HepG2 (cell line): Measurements from ENCODE around the gene RAD51C. TPM values are rescaled to one million over a fixed set of nuclear protein-coding genes. Genes with fewer than 3 reads are reported as not detected.
A peak's percentile ranks its signal among the peaks of the same experiment; 100 is the strongest.

Source experiments
- EZH2 ChIP-seq: conservative IDR thresholded peaks from 2 replicates; pipeline ENCODE4 v1.6.1; 2012; ENCODE audit warnings: mild to moderate bottlenecking, low read depth, low read length, moderate library complexity
- HDAC1 ChIP-seq: sonication (generic); formaldehyde crosslinking; IDR thresholded peaks from 2 replicates; pipeline ENCODE4 v1.5.1; 2020; ENCODE audit warnings: mild to moderate bottlenecking, missing genetic modification reagents
- NCOR1 ChIP-seq: fragments of 200-600 bp; sonication (generic); IDR thresholded peaks from 2 replicates; pipeline ENCODE4 v1.7.0; 2017; ENCODE audit warnings: antibody characterized with exemption, low read length, borderline replicate concordance
- PAWR ChIP-seq: sonication (generic); formaldehyde crosslinking; IDR thresholded peaks from 2 replicates; pipeline ENCODE4 v1.4.0; 2020; ENCODE audit warnings: missing genetic modification reagents, mild to moderate bottlenecking, borderline replicate concordance
- RNF2 ChIP-seq: fragments of 450-650 bp; conservative IDR thresholded peaks from 2 replicates; pipeline ENCODE4 v1.6.1; 2016; ENCODE audit warnings: low read depth
- U2AF1 ChIP-seq: fragments of 200-400 bp; formaldehyde crosslinking; optimal IDR thresholded peaks from 2 replicates; pipeline ENCODE3; 2017; ENCODE audit warnings: mild to moderate bottlenecking, low read depth, low read length
- ZNF253 ChIP-seq: sonication (generic); formaldehyde crosslinking; IDR thresholded peaks from 2 replicates; pipeline ENCODE4 v1.8.0; 2022; ENCODE audit warnings: mild to moderate bottlenecking, missing genetic modification reagents, borderline replicate concordance
- ZNF468 ChIP-seq: sonication (generic); formaldehyde crosslinking; IDR thresholded peaks from 2 replicates; pipeline ENCODE4 v1.8.0; 2022; ENCODE audit warnings: mild to moderate bottlenecking, moderate library complexity, missing genetic modification reagents
- ZNF496 ChIP-seq: sonication (generic); formaldehyde crosslinking; IDR thresholded peaks from 2 replicates; pipeline ENCODE4 v1.8.1; 2023; ENCODE audit warnings: mild to moderate bottlenecking, moderate library complexity, missing genetic modification reagents; ENCODE audit not compliant: insufficient replicate concordance
- ZNF546 ChIP-seq: sonication (generic); formaldehyde crosslinking; conservative IDR thresholded peaks from 2 replicates; pipeline ENCODE4 v1.8.1; 2023; ENCODE audit warnings: mild to moderate bottlenecking, missing genetic modification reagents
- ZNF558 ChIP-seq: sonication (generic); formaldehyde crosslinking; IDR thresholded peaks from 2 replicates; pipeline ENCODE4 v1.9.0; 2022; ENCODE audit warnings: mild to moderate bottlenecking, missing genetic modification reagents, borderline replicate concordance
- ZNF83 ChIP-seq: sonication (generic); formaldehyde crosslinking; IDR thresholded peaks from 2 replicates; pipeline ENCODE4 v1.4.0; 2020; ENCODE audit warnings: missing genetic modification reagents, mild to moderate bottlenecking, borderline replicate concordance
- polyA plus RNA-seq, 8 experiments: library from polyadenylated mRNA; depleted of rRNA in 3 of 8; stranded (reverse) in 7 of 8; unstranded in 1 of 8; fragments of >200 nt; fragmentation: Illumina TruSeq in 4 of 8; extraction: Trizol in 4 of 8; gene quantifications; 2 replicates each; pipeline versions ENCODE4 v1.2.1 to v1.2.3, GENCODE V29; 2011 to 2016; ENCODE audit warnings: low read depth in 4 of 8, missing spikeins in 1 of 8, mixed read lengths in 1 of 8; ENCODE audit not compliant: insufficient read depth in 1 of 8
- total RNA-seq, 5 experiments: library from RNA; depleted of rRNA; stranded (reverse); fragments of >200 nt; fragmentation: Illumina TruSeq; extraction: Trizol; gene quantifications; 2 replicates each; pipeline ENCODE4 v1.2.3, GENCODE V29; 2016; ENCODE audit warnings: low read depth in 1 of 5
- TF ChIP-seq, protein P1 (sequence below): sonication (generic); formaldehyde crosslinking; IDR thresholded peaks from 2 replicates; pipeline ENCODE4 v1.4.0; 2020; ENCODE audit warnings: mild to moderate bottlenecking, missing genetic modification reagents, borderline replicate concordance
- TF ChIP-seq, protein P2 (sequence below): IDR thresholded peaks from 2 replicates; pipeline ENCODE4 v1.6.1; 2016; ENCODE audit warnings: missing compliant biosample characterization, missing genetic modification reagents, borderline replicate concordance
- TF ChIP-seq, protein P3 (sequence below), 2 experiments: sonication (generic) in 1 of 2; formaldehyde crosslinking in 1 of 2; IDR thresholded peaks; 2 replicates each; pipeline versions ENCODE4 v1.4.0 to v1.6.1; 2018 to 2020; ENCODE audit warnings: missing genetic modification reagents in 2 of 2, borderline replicate concordance in 1 of 2, low read depth in 1 of 2, mild to moderate bottlenecking in 1 of 2, missing biosample characterization in 1 of 2
- TF ChIP-seq, protein P4 (sequence below): sonication (generic); formaldehyde crosslinking; IDR thresholded peaks from 2 replicates; pipeline ENCODE4 v1.4.0; 2020; ENCODE audit warnings: missing genetic modification reagents, borderline replicate concordance

RAD51C gene
- total and polyA plus RNA-seq, 2 of the 13 experiments (the other 11 are each of a cell fraction or from before 2014, with no cell fraction given): 38.5 to 106 TPM

DNA sequence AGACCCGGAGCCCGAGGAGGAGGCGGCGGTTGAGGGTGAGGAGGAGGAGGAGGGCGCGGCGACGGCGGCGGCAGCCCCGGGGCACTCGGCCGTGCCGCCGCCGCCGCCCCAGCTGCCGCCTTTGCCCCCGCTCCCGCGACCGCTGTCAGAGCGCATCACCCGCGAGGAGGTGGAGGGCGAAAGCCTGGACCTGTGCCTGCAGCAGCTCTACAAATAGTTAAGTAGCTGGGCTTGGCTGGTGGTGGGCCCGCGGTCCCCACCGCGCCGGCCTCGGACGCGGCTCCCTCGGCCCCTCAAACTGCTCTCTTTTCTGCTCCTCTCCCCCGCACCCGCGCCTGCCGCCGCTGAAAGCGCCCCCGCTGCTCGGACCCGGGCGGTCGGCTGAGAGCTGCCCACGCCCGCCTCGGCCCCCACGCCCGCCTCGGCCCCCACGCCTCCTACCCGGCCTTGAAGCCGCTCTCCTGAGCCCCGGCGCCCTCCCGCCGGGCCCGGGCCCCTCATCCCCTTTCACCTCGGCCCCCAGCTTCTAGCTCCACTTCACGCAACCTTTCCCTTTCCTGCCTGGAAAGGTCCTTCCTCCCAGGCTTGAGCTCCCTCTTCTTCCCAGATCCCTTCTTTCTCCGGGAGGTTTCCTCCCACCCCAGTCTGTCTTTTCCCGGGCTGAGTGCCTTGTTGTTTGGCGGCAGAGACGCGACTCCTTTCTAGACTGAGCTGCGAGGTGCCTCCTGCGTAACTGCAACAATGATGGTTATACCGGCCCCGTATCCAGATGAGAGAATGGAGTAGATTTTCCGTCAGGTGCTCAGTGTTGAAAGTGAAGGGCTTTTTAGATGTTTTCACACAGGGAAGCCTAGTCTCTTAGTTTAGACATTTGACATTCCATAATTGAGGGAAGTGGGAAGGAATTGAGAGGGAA, 64.1 kb downstream of the RAD51C start (continued):
- TF ChIP-seq, protein P1, sequence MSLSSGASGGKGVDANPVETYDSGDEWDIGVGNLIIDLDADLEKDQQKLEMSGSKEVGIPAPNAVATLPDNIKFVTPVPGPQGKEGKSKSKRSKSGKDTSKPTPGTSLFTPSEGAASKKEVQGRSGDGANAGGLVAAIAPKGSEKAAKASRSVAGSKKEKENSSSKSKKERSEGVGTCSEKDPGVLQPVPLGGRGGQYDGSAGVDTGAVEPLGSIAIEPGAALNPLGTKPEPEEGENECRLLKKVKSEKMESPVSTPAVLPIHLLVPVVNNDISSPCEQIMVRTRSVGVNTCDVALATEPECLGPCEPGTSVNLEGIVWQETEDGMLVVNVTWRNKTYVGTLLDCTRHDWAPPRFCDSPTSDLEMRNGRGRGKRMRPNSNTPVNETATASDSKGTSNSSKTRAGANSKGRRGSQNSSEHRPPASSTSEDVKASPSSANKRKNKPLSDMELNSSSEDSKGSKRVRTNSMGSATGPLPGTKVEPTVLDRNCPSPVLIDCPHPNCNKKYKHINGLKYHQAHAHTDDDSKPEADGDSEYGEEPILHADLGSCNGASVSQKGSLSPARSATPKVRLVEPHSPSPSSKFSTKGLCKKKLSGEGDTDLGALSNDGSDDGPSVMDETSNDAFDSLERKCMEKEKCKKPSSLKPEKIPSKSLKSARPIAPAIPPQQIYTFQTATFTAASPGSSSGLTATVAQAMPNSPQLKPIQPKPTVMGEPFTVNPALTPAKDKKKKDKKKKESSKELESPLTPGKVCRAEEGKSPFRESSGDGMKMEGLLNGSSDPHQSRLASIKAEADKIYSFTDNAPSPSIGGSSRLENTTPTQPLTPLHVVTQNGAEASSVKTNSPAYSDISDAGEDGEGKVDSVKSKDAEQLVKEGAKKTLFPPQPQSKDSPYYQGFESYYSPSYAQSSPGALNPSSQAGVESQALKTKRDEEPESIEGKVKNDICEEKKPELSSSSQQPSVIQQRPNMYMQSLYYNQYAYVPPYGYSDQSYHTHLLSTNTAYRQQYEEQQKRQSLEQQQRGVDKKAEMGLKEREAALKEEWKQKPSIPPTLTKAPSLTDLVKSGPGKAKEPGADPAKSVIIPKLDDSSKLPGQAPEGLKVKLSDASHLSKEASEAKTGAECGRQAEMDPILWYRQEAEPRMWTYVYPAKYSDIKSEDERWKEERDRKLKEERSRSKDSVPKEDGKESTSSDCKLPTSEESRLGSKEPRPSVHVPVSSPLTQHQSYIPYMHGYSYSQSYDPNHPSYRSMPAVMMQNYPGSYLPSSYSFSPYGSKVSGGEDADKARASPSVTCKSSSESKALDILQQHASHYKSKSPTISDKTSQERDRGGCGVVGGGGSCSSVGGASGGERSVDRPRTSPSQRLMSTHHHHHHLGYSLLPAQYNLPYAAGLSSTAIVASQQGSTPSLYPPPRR (CRISPR knock-in tag): no peak
- TF ChIP-seq PAWR (CRISPR knock-in tag) (no peak), U2AF1 (no peak), ZNF558 (no peak), ZNF546 (CRISPR knock-in tag) (0 out of 2 replicates have a peak, but pooled peaks have one; percentile 6), EZH2 (peak; percentile 98), ZNF253 (CRISPR knock-in tag) (no peak), ZNF496 (CRISPR knock-in tag) (no peak), ZNF468 (CRISPR knock-in tag) (no peak), ZNF83 (CRISPR knock-in tag) (no peak), RNF2 (0 out of 2 replicates have a peak, but pooled peaks have one; percentile 3), NCOR1 (no peak), HDAC1 (CRISPR knock-in tag) (no peak)
- TF ChIP-seq, protein P2, sequence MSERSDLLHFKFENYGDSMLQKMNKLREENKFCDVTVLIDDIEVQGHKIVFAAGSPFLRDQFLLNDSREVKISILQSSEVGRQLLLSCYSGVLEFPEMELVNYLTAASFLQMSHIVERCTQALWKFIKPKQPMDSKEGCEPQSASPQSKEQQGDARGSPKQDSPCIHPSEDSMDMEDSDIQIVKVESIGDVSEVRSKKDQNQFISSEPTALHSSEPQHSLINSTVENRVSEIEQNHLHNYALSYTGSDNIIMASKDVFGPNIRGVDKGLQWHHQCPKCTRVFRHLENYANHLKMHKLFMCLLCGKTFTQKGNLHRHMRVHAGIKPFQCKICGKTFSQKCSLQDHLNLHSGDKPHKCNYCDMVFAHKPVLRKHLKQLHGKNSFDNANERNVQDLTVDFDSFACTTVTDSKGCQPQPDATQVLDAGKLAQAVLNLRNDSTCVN (CRISPR knock-in tag): no peak
- TF ChIP-seq, protein P3, sequence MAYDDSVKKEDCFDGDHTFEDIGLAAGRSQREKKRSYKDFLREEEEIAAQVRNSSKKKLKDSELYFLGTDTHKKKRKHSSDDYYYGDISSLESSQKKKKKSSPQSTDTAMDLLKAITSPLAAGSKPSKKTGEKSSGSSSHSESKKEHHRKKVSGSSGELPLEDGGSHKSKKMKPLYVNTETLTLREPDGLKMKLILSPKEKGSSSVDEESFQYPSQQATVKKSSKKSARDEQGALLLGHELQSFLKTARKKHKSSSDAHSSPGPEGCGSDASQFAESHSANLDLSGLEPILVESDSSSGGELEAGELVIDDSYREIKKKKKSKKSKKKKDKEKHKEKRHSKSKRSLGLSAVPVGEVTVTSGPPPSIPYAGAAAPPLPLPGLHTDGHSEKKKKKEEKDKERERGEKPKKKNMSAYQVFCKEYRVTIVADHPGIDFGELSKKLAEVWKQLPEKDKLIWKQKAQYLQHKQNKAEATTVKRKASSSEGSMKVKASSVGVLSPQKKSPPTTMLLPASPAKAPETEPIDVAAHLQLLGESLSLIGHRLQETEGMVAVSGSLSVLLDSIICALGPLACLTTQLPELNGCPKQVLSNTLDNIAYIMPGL (CRISPR knock-in tag; IDR thresholded peaks at IDR 0.05; ENCODE audit: borderline replicate concordance in 1 of 2, low read depth in 1 of 2): no peak
- TF ChIP-seq, protein P4, sequence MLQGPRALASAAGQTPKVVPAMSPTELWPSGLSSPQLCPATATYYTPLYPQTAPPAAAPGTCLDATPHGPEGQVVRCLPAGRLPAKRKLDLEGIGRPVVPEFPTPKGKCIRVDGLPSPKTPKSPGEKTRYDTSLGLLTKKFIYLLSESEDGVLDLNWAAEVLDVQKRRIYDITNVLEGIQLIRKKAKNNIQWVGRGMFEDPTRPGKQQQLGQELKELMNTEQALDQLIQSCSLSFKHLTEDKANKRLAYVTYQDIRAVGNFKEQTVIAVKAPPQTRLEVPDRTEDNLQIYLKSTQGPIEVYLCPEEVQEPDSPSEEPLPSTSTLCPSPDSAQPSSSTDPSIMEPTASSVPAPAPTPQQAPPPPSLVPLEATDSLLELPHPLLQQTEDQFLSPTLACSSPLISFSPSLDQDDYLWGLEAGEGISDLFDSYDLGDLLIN (CRISPR knock-in tag): no peak
